Dendritic cell treated with granulocyte-macrophage colony-stimulating factor and Interleukin-4, amounts not matched to agents 40 ng/mL and 50 ng/mL, for 4 days (primary cell): ENCODE measurements around the gene DARS1.

Source experiments
- H3K27ac Mint-ChIP-seq: one replicate; pipeline ENCODE4 v1.8.0; 2022; ENCODE audit warnings: mild to moderate bottlenecking, mixed read lengths
- H3K27me3 Mint-ChIP-seq: one replicate; pipeline ENCODE4 v1.8.0; 2022; ENCODE audit warnings: mild to moderate bottlenecking, mixed read lengths
- H3K36me3 Mint-ChIP-seq: one replicate; pipeline ENCODE4 v1.8.0; 2022; ENCODE audit warnings: low read depth, mixed read lengths
- H3K4me1 Mint-ChIP-seq: one replicate; pipeline ENCODE4 v1.8.0; 2022; ENCODE audit warnings: low read depth, mixed read lengths
- H3K4me3 Mint-ChIP-seq: one replicate; pipeline ENCODE4 v1.8.0; 2022; ENCODE audit warnings: mild to moderate bottlenecking, moderate library complexity, mixed read lengths
- H3K9me3 Mint-ChIP-seq: one replicate; pipeline ENCODE4 v1.8.0; 2022; ENCODE audit warnings: mixed read lengths
- intact Hi-C: fragments of 100-400 bp; cut with micrococcal nuclease; formaldehyde crosslinking; loops from one replicate; pipeline ENCODE4 v1.15.0; 2022

DARS1 gene

GRCh38 chr2:136008205-136008865 is 22.9 kb upstream of the DARS1 start:
- H3K4me3 Mint-ChIP-seq: peak overlapping the region; percentile 37
- no peaks in the 10 kb centered on the region for H3K9me3 Mint-ChIP-seq
- no peaks in the 10 kb centered on the region for H3K27me3 Mint-ChIP-seq
- peaks cover 71% of the 10 kb centered on the region for H3K4me1 Mint-ChIP-seq
- intact Hi-C loops: loop anchor here (1.0 to 10.0 kb wide), 4 partner anchors 23 to 316 kb away; partner anchors contain the start of gene DARS1
- H3K36me3 Mint-ChIP-seq: peaks cover 7% of the 10 kb centered on the region
- peak overlapping the region; percentile 94 for H3K27ac Mint-ChIP-seq

DNA sequence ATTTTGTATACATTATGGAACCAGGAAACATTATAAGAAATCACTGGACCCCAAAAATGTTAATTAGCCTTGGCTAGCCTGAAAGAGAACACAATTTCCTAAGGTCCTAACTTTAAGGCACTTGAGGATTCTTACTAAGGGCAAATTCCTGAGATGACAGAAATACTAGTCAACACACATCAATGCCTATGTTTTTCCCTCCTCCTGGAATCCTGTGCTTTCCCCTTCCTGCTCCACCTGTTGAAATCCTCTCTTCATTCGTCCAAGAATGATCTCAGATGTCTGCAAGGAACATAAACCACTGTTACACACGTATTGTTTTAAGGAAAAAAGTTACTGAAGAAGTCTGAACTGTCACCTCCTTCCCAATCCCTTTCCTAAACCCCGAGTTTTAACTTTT is 21.2 kb upstream of the DARS1 start:
- no peaks in the 10 kb centered on the region for H3K9me3 Mint-ChIP-seq
- peaks cover 58% of the 10 kb centered on the region for H3K4me1 Mint-ChIP-seq
- H3K27me3 Mint-ChIP-seq: no peaks in the 10 kb centered on the region
- H3K36me3 Mint-ChIP-seq: peaks cover 7% of the 10 kb centered on the region
- peak overlapping the region; percentile 94 for H3K27ac Mint-ChIP-seq
- no peak overlapping the region for H3K4me3 Mint-ChIP-seq
- intact Hi-C loops: loop anchor here (5.0 to 10.0 kb wide), 2 partner anchors 251 to 318 kb away; no protein-coding TSS in a partner anchor

DNA sequence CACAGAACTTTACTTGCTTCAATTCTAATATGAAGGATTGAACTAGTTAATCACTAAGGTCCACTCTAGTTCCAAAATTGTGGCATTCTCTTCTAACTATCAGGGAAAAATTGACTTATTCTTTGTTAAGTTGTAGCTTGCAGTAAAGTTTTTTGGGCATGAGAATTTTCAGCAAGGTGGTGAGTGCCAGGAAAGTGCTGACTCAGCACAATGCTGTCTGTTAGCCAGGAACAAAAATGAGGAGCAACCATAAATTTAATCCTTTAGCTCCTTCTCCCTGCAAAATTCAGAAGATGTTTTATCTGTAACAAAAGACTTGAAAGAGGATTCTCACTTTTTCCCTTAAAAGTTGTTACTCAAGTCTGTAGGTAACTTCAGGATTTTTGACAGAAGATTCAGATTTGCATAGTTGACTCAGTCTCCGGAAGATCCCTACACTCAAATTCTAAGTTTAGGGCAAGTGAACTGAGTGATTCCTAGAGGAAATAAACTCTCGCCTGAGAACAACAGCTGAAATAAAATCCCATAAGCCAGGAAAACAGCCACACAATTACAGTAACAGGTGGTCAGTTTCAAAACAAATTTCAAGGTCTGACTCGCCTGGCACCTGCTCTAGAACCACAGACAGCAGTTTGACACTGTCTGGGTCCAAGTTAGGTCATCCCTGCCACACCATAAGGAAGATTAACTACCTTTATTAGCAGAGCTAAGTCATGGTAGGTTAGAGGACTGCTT is 20.2 kb upstream of the DARS1 start:
- intact Hi-C loops: loop anchor here (5.0 to 10.0 kb wide), 2 partner anchors 252 to 319 kb away; no protein-coding TSS in a partner anchor
- no peak overlapping the region for H3K4me3 Mint-ChIP-seq
- H3K27me3 Mint-ChIP-seq: no peaks in the 10 kb centered on the region
- peaks cover 69% of the 10 kb centered on the region for H3K4me1 Mint-ChIP-seq
- peaks cover 7% of the 10 kb centered on the region for H3K36me3 Mint-ChIP-seq
- no peaks in the 10 kb centered on the region for H3K9me3 Mint-ChIP-seq
- H3K27ac Mint-ChIP-seq: no peak overlapping the region

DNA sequence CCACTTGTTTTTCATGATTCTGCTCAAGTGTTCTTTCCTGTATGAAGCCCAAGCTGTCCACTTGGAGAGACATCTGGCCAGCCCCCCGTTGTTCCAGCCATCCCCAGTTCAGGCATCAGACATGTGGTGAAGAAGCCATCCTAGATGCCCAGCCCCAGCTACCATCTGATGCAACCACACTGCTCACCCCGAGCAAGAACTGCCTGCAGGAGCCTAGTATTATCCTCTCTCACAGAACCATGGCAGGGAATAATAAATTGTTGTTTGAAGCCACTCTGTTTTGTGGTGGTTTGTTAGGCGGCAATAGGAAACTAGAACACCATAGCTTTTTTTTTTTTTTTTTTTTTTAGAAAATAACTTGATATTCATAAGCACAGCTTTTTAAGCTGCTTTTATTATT is 19.5 kb upstream of the DARS1 start:
- Mint-ChIP-seq H3K36me3 (peaks cover 7% of the 10 kb centered on the region), H3K27ac (peak overlapping the region; percentile 11), H3K4me3 (no peak overlapping the region), H3K4me1 (peaks cover 75% of the 10 kb centered on the region), H3K9me3 (no peaks in the 10 kb centered on the region), H3K27me3 (no peaks in the 10 kb centered on the region)
- intact Hi-C loops: loop anchor here (5.0 to 10.0 kb wide), 2 partner anchors 252 to 320 kb away; no protein-coding TSS in a partner anchor

- Mint-ChIP-seq H3K9me3 (no peaks in the 10 kb centered on the region), H3K4me1 (peaks cover 58% of the 10 kb centered on the region), H3K27ac (peak overlapping the region; percentile 87), H3K27me3 (no peaks in the 10 kb centered on the region), H3K36me3 (peaks cover 7% of the 10 kb centered on the region), H3K4me3 (no peak overlapping the region)
- intact Hi-C loops: loop anchor here (10.0 kb wide), 1 partner anchor 324 kb away; no protein-coding TSS in a partner anchor
Measured at GRCh38 chr2:136001131-136001530, 15.7 kb upstream of the DARS1 start.

- peaks cover 7% of the 10 kb centered on the region for H3K36me3 Mint-ChIP-seq
- H3K9me3 Mint-ChIP-seq: no peaks in the 10 kb centered on the region
- H3K27ac Mint-ChIP-seq: peak overlapping the region; percentile 87
- H3K27me3 Mint-ChIP-seq: no peaks in the 10 kb centered on the region
- H3K4me1 Mint-ChIP-seq: peaks cover 51% of the 10 kb centered on the region
- no peak overlapping the region for H3K4me3 Mint-ChIP-seq
- intact Hi-C loops: loop anchor here (10.0 kb wide), 1 partner anchor 324 kb away; no protein-coding TSS in a partner anchor
Measured at GRCh38 chr2:136000502-136000901, 15.1 kb upstream of the DARS1 start.

DNA sequence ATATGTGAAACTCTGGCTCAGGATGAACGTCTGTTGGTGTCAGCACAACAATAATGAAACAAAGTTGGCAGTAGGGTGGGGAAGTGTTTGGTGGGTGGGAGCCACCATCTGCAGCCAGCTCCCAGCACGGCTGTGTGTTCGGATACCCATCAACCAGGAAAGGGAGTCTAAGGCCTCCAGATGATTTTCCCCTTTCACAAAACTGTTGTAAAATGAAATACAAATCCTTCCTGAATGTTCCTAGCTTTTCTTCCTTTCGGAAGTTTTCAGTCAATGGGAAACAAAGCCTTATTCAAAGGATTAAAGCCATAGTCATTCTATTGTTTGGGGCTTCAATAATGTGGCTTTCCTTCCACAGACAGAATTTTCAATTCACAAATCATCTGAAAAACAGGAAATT is 14.5 kb upstream of the DARS1 start:
- intact Hi-C loops: loop anchor here (10.0 kb wide), 1 partner anchor 325 kb away; no protein-coding TSS in a partner anchor
- Mint-ChIP-seq H3K36me3 (peaks cover 7% of the 10 kb centered on the region), H3K9me3 (no peaks in the 10 kb centered on the region), H3K27ac (peak overlapping the region; percentile 87), H3K4me1 (peaks cover 48% of the 10 kb centered on the region), H3K27me3 (no peaks in the 10 kb centered on the region), H3K4me3 (no peak overlapping the region)

GRCh38 chr2:135998879-135999278 is 13.5 kb upstream of the DARS1 start:
- intact Hi-C loops: no loop called here
- H3K27ac Mint-ChIP-seq: peak overlapping the region; percentile 87
- H3K4me3 Mint-ChIP-seq: no peak overlapping the region
- H3K36me3 Mint-ChIP-seq: peaks cover 5% of the 10 kb centered on the region
- no peaks in the 10 kb centered on the region for H3K27me3 Mint-ChIP-seq
- H3K9me3 Mint-ChIP-seq: no peaks in the 10 kb centered on the region
- peaks cover 38% of the 10 kb centered on the region for H3K4me1 Mint-ChIP-seq

DNA sequence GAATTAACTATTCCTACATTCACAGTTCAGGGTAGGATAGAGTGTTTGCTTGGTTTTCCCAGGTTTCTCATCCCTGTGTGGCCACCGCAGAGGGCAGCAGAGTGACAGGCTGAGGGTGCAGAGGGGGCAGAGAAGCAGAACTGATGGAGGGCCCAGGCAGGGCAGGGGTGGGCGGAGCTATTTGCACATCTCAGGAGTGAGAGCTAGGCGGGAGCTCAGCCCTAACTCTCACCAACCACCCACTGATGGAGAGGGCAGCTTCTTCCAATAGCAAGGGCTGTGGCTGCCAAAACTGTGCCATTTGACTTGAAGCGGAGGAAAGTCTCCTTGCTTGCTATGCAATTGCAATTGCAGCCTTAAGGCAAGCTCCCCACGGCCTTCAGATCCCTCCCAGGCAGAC is 12.0 kb upstream of the DARS1 start:
- no peak overlapping the region for H3K27ac Mint-ChIP-seq
- intact Hi-C loops: no loop called here
- H3K4me3 Mint-ChIP-seq: no peak overlapping the region
- H3K36me3 Mint-ChIP-seq: peaks cover 1% of the 10 kb centered on the region
- H3K9me3 Mint-ChIP-seq: no peaks in the 10 kb centered on the region
- no peaks in the 10 kb centered on the region for H3K27me3 Mint-ChIP-seq
- H3K4me1 Mint-ChIP-seq: peaks cover 35% of the 10 kb centered on the region

- no peak overlapping the region for H3K27ac Mint-ChIP-seq
- peaks cover 6% of the 10 kb centered on the region for H3K36me3 Mint-ChIP-seq
- H3K4me1 Mint-ChIP-seq: peaks cover 38% of the 10 kb centered on the region
- no peak overlapping the region for H3K4me3 Mint-ChIP-seq
- intact Hi-C loops: no loop called here
- H3K9me3 Mint-ChIP-seq: no peaks in the 10 kb centered on the region
- H3K27me3 Mint-ChIP-seq: no peaks in the 10 kb centered on the region
Measured at GRCh38 chr2:135996304-135996703, 10.9 kb upstream of the DARS1 start.

DNA sequence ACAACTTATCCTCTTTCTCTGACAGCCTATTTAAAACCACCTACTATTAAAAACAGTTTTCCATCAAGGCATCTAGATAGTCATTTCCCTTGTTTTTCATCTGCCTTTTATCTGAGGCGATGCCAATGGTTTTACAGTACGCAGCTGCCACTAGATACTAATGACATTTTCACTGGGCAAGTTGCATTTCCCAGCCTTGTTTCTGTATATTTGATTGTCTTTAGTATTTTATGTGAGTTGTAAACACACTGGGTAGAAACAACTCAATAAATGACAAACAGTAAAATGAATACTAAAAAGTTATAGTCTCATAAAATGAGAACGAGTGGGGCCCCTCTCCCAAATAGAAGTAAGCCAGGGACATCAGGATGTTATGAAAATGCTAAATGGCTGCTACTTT is 8.9 kb upstream of the DARS1 start:
- intact Hi-C loops: no loop called here
- Mint-ChIP-seq H3K4me3 (no peak overlapping the region), H3K4me1 (peaks cover 25% of the 10 kb centered on the region), H3K9me3 (no peaks in the 10 kb centered on the region), H3K36me3 (peaks cover 6% of the 10 kb centered on the region), H3K27ac (no peak overlapping the region), H3K27me3 (no peaks in the 10 kb centered on the region)

- H3K27ac Mint-ChIP-seq: no peak overlapping the region
- H3K36me3 Mint-ChIP-seq: peaks cover 6% of the 10 kb centered on the region
Measured at GRCh38 chr2:135993421-135993820, 8.0 kb upstream of the DARS1 start.

DNA sequence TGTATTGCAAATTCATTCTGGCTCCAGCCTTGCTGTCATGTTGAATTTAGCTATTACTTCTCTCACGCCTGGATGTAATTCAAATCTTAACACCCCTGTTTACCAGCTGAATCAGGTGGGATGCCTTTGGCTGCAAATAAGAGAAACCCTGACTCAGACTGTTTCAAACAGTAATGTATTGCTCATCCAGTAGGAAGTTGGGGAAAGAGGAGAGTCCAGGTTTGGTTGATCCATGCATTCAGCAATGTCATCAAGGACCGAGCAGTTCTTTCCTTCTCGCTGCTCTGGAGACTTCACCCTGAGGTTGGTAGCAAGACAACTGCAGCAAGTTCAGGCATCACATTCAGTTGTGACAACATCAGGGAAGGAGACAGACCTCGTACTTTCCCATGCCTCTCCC is 6.4 kb upstream of the DARS1 start:
- H3K36me3 Mint-ChIP-seq: peaks cover 6% of the 10 kb centered on the region
- H3K4me3 Mint-ChIP-seq: no peak overlapping the region
- no peaks in the 10 kb centered on the region for H3K27me3 Mint-ChIP-seq
- intact Hi-C loops: no loop called here
- H3K4me1 Mint-ChIP-seq: peaks cover 13% of the 10 kb centered on the region
- no peak overlapping the region for H3K27ac Mint-ChIP-seq
- no peaks in the 10 kb centered on the region for H3K9me3 Mint-ChIP-seq

More at GRCh38 chr2:135993421-135993820, 8.0 kb upstream of the DARS1 start:
- H3K9me3 Mint-ChIP-seq: no peaks in the 10 kb centered on the region
- peaks cover 24% of the 10 kb centered on the region for H3K4me1 Mint-ChIP-seq
- H3K4me3 Mint-ChIP-seq: no peak overlapping the region
- no peaks in the 10 kb centered on the region for H3K27me3 Mint-ChIP-seq
- intact Hi-C loops: no loop called here

DNA sequence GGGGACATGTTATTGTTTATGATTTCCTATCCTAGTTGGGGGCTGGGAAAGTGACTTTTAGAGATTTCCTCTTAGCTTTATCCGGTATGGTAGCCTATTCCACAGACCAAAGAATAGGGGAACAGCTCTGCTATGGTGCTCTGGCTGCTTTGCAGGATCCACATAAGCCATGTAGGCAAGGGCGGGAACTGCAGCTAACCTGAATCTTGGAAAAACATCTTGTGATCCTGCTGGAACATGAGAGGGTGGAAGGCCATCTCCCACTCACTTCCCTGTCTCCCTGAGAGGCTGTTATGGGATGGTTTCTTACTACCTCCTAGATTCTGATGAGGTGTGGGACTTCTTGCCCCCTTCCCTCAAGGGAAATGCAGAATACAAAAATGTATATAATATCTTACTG is 2.0 kb upstream of the DARS1 start:
- intact Hi-C loops: loop anchor here (5.0 kb wide), 1 partner anchor 40 kb away; no protein-coding TSS in a partner anchor
- no peak overlapping the region for H3K27ac Mint-ChIP-seq
- peaks cover 18% of the 10 kb centered on the region for H3K36me3 Mint-ChIP-seq
- H3K4me1 Mint-ChIP-seq: peaks cover 30% of the 10 kb centered on the region
- H3K4me3 Mint-ChIP-seq: no peak overlapping the region
- H3K27me3 Mint-ChIP-seq: no peaks in the 10 kb centered on the region
- no peaks in the 10 kb centered on the region for H3K9me3 Mint-ChIP-seq
